ENCODE measurements around the gene FBXW8. TPM values are rescaled to one million over a fixed set of nuclear protein-coding genes. Genes with fewer than 3 reads are reported as not detected.

FBXW8 gene
- total and polyA plus RNA-seq, 5 donors = 3.3 to 10.2 (median 7.5) TPM

DNA sequence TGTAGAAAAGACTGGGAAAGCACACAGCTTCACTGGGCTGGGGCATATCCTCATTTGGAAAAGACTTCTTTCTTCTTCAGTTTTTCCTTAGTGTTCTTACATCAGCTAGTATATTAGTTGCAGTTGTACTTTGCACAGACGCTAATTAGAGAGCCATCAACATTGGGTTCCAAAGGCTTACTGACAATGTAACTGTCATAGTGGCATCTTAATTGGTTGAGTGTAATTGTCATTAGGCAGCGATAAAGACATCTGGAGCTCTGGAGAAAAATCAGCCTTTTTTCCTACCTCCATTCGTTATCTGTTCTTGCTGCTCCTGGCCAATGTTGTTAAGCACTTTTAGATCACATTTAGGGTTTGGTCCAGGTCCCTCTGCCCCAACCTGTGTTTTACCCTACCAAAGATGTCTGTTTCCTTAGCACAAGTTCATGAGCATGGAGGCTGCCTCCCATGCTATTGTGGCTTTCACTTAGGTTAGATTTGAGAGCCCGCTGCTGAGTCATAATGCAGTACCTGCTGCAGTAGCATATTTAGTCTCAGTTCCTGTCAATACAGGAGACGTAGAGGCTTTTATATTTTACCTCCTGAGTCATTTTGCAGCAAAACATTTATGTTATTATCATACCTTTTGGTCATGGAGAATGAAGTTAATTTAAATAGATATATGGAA is 49.2 kb downstream of the FBXW8 start:
- H3K27me3 ChIP-seq (ENCODE audit: control insufficient read depth, insufficient read depth) = no peaks in the 10 kb centered on the region
- ATAC-seq = no peak
- H3K4me1 ChIP-seq (ENCODE audit: control insufficient read depth, insufficient read depth, low read length) = peaks cover under 1% of the 10 kb centered on the region
- H3K9me3 ChIP-seq (ENCODE audit: control insufficient read depth, low read length) = no peaks in the 10 kb centered on the region
- H3K4me3 ChIP-seq (ENCODE audit: low read length) = no peak overlapping the region
- 91% methylated on average over 5 of the region's 5 CpGs for WGBS
- DNase-seq = no peak
- intact Hi-C loops (cut with DNase I) = no loop called here
- no peak overlapping the region for H3K27ac ChIP-seq (ENCODE audit: low read length)

DNA sequence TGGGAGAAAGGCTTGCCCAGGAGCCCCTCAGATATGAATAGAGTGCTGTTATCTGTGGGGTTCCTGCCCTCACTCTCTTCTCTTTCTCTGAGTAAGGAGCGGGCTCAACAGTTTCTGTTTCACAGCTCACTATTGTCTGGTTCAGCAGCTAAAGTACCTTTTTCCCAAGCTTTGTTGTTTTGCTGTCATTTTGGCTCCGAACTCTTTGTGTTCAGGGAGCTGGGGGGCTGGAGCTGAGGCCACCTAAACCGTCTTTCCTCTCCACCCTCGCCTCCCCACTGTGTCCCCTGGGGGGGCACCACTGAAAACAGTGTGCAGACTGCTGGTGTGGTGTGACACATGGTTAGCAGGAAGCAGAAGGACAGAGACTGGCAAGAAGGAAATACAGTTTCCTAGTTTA is 51.4 kb downstream of the FBXW8 start:
- H3K4me3 ChIP-seq (ENCODE audit: low read length) = no peak overlapping the region
- ATAC-seq (no peak), DNase-seq (no peak)
- intact Hi-C loops (cut with DNase I) = no loop called here
- H3K27ac ChIP-seq (ENCODE audit: low read length) = no peak overlapping the region
- H3K9me3 ChIP-seq (ENCODE audit: control insufficient read depth, low read length) = no peaks in the 10 kb centered on the region
- H3K27me3 ChIP-seq (ENCODE audit: control insufficient read depth, insufficient read depth) = no peaks in the 10 kb centered on the region
- 79% methylated on average over 4 of the region's 4 CpGs for WGBS
- H3K4me1 ChIP-seq (ENCODE audit: control insufficient read depth, insufficient read depth, low read length) = no peaks in the 10 kb centered on the region

DNA sequence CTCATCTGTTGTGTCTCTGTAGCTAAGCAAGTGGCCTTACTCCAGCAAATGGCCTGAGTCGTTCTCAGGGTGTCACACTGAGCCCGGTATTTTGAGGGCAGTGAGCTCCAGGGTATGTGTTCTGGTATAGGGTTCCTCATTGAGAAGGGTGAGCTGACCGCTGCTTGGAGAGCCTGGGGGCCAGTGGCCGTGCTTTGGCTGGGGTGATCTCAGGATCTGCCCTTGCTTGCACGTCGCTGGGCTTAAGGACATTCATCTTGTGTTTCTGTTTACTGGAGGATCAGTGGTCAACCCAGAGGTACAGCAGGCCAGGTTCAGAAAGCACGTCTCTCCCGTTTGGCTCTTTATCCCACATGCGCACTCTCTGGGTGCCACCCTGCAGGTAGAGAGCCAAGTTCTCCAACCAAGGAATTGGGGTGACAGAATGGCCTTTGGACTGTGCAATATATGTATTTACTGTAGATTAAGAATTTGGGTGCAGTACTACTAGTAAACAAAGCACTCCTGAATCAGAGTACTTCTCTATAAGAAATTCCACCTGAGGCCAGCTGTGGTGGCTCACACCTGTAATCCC is 52.1 kb downstream of the FBXW8 start:
- WGBS = 95% methylated on average over 9 of the region's 9 CpGs
- Histone ChIP-seq H3K9me3 (ENCODE audit: control insufficient read depth, low read length) (no peaks in the 10 kb centered on the region), H3K4me1 (ENCODE audit: control insufficient read depth, insufficient read depth, low read length) (no peaks in the 10 kb centered on the region), H3K27me3 (ENCODE audit: control insufficient read depth, insufficient read depth) (no peaks in the 10 kb centered on the region), H3K27ac (ENCODE audit: low read length) (no peak overlapping the region), H3K4me3 (ENCODE audit: low read length) (no peak overlapping the region)
- intact Hi-C loops (cut with DNase I) = no loop called here
- no peak for ATAC-seq
- no peak for DNase-seq

DNA sequence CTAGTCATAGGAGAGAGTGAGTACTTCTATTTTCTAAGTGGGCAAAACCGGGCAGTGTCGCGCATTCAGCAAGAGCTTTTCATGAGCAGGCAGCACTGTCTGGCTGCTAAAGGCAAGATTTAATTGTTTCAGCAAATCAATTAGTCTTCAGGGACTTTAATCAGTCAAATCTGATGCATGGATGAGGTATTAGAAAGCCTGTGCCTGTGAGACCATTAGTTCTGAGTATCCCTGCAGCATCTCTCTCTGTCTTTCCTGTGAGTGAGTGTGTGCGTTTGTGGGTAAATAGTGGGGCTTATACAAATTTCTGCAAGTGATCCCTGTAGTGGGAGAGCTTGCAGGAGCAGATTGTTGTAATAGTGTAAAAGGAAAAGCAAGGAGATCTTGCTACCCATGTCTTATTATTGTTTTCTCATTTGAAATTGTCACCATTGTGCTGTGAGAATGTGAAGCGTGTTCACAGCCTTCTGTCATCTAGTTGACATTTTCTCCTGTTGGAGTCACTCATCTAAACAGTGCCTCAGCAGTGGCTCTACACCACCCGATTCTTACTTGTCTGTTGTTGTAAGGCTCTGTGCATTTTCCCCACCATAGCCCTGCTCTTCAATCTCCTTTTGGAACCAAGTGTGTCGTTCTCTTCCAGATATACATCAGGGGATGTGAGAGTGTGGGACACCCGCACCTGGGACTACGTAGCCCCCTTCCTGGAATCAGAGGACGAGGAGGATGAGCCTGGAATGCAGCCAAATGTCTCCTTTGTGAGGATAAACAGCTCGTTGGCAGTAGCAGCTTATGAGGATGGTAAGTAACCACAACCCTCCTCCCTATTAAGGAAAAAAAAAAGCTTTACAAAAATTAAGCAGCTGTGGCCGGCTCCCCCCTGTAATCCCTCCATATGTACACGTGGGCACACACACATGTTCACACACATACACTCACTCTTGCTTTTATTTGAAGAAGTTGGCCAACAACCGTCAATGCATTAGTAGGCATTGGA is 53.6 kb downstream of the FBXW8 start:
- DNase-seq (no peak), ATAC-seq (no peak)
- WGBS = 71% methylated on average over 14 of the region's 14 CpGs
- Histone ChIP-seq H3K27ac (ENCODE audit: low read length) (no peak overlapping the region), H3K27me3 (ENCODE audit: control insufficient read depth, insufficient read depth) (no peaks in the 10 kb centered on the region), H3K4me3 (ENCODE audit: low read length) (no peak overlapping the region), H3K4me1 (ENCODE audit: control insufficient read depth, insufficient read depth, low read length) (no peaks in the 10 kb centered on the region), H3K9me3 (ENCODE audit: control insufficient read depth, low read length) (no peaks in the 10 kb centered on the region)
- intact Hi-C loops (cut with DNase I) = no loop called here

DNA sequence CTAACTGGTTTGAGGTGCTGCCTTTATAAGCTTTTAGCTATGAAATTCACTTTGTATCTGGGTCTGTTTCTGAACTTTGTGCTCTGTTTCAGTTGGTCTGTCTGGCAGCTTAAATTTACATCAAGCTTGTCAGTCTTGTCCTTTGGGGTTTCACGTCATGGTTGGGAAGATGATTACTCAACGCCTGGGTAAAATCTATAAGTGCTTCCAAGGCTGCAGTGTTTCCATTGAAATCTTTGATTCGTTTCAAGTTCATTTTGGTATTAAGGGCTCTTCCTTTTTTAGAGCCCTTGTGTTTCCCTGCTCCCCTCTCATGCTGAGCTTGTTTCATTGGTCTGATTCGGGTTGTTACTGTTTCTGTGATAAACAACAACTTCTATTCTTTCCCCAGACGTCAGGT is 58.2 kb downstream of the FBXW8 start:
- Histone ChIP-seq H3K27me3 (ENCODE audit: control insufficient read depth, insufficient read depth) (no peaks in the 10 kb centered on the region), H3K4me1 (ENCODE audit: control insufficient read depth, insufficient read depth, low read length) (peaks cover 5% of the 10 kb centered on the region), H3K27ac (ENCODE audit: low read length) (no peak overlapping the region), H3K9me3 (ENCODE audit: control insufficient read depth, low read length) (no peaks in the 10 kb centered on the region), H3K4me3 (ENCODE audit: low read length) (no peak overlapping the region)
- ATAC-seq (no peak), DNase-seq (no peak)
- intact Hi-C loops (cut with DNase I) = no loop called here
- 85% methylated on average over 5 of the region's 5 CpGs for WGBS

DNA sequence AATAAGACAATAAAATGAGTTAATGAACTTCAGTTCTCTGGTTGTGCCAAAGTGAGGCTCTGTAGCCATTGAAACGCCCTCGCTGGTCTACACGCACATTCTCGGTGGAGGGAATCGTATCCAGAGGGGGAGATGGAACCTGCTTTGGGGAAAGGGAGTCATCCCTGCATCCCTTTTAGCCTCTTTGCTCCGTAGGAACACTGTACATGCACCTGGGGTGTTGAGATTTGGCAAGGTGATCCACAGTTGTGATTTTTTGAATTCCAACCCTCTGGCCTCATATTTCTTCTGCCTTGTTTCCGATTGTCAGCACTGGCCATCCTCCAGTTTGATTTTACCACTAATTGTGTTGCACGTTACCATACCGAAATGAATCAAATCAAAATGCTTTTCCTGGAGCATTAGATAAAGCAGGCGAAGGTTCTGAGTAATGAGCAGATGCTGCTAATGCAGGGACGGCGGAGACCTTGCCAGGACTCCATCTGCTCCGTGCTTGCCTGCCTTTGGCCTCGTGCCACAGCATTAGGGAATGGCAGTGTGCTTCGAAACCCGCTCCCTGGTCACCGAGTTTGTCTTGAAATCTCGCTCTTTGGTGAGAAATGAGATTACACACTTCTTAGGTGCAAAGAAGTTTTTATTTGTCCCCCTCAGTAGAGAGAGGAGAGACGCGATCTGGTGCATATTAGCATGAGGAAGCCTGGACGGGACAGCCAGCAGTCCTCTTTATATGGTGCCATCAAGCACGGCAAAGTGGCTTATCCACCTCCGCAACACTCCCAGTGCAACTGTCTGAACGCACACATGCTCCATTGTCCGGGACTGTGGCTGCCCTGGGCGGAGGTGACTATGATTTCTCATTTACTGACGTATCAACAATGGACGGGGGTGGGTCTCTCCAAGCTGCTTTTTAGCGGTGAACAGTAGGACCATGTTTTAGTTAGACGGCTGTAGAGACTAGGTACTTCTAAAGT is 59.1 kb downstream of the FBXW8 start:
- Histone ChIP-seq H3K9me3 (ENCODE audit: control insufficient read depth, low read length) (no peaks in the 10 kb centered on the region), H3K4me3 (ENCODE audit: low read length) (no peak overlapping the region), H3K27me3 (ENCODE audit: control insufficient read depth, insufficient read depth) (no peaks in the 10 kb centered on the region), H3K4me1 (ENCODE audit: control insufficient read depth, insufficient read depth, low read length) (peaks cover 5% of the 10 kb centered on the region), H3K27ac (ENCODE audit: low read length) (no peak overlapping the region)
- DNase-seq (peak; percentile 52 to 83 (median 76)), ATAC-seq (peak; percentile 60 to 68)
- intact Hi-C loops (cut with DNase I) = no loop called here
- 60% methylated on average over 30 of the region's 30 CpGs for WGBS

DNA sequence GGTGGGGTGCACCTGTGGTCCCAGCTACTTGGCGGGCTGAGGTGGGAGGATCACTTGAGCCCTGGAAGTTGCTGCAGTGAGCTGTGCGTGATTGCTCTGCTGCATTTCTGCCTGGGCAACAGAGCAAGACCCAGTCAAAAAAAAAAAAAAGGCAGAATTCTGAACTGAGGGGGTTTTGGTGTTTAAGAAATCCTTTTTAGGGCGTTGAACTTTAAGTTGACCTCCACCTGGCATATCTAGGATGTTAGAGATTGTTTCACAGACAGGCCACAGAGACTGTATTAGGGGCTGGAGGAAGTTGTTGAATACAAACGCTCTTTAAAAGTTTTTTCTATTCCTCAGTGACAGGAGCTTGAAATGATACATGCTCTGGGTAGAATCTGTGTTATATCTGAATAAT is 60.5 kb downstream of the FBXW8 start:
- Histone ChIP-seq H3K4me1 (ENCODE audit: control insufficient read depth, insufficient read depth, low read length) (peaks cover 5% of the 10 kb centered on the region), H3K4me3 (ENCODE audit: low read length) (no peak overlapping the region), H3K27me3 (ENCODE audit: control insufficient read depth, insufficient read depth) (no peaks in the 10 kb centered on the region), H3K27ac (ENCODE audit: low read length) (no peak overlapping the region), H3K9me3 (ENCODE audit: control insufficient read depth, low read length) (no peaks in the 10 kb centered on the region)
- intact Hi-C loops (cut with DNase I) = no loop called here
- no peak for ATAC-seq
- no peak for DNase-seq
- WGBS = 92% methylated on average over 4 of the region's 4 CpGs

DNA sequence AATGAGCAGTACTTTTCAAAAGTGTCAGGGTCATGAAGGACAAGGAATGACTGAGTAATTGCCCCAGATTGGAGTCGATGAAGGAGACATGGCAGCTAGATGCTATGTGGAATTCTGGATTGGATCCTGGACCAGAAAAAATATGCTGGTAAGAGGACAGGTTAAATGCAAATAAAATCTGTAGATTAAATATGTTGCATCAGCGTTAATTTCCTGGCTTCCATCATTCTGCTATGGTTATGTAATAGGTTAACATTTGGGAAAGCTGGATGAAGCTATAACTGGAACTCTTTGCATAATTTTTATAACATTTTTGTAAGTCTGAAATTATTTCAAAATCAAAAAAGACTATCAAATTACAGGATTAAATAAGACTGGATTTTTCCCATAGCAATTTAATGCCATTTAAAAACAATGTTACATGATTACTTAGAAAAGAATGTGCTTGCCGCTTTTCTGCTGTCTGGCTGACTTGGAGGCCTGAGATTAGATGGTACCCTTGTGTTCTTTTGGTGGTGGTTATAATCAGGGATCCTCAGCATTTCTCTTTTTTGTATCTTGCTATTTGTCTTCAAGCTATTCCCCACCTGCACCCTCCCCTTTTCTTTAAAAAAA is 65.1 kb downstream of the FBXW8 start:
- ATAC-seq (no peak), DNase-seq (no peak)
- H3K27me3 ChIP-seq (ENCODE audit: control insufficient read depth, insufficient read depth) = no peaks in the 10 kb centered on the region
- no peak overlapping the region for H3K27ac ChIP-seq (ENCODE audit: low read length)
- no peaks in the 10 kb centered on the region for H3K4me1 ChIP-seq (ENCODE audit: control insufficient read depth, insufficient read depth, low read length)
- H3K9me3 ChIP-seq (ENCODE audit: control insufficient read depth, low read length) = no peaks in the 10 kb centered on the region
- H3K4me3 ChIP-seq (ENCODE audit: low read length) = no peak overlapping the region
- intact Hi-C loops (cut with DNase I) = no loop called here
- 91% methylated on average over 3 of the region's 3 CpGs for WGBS

DNA sequence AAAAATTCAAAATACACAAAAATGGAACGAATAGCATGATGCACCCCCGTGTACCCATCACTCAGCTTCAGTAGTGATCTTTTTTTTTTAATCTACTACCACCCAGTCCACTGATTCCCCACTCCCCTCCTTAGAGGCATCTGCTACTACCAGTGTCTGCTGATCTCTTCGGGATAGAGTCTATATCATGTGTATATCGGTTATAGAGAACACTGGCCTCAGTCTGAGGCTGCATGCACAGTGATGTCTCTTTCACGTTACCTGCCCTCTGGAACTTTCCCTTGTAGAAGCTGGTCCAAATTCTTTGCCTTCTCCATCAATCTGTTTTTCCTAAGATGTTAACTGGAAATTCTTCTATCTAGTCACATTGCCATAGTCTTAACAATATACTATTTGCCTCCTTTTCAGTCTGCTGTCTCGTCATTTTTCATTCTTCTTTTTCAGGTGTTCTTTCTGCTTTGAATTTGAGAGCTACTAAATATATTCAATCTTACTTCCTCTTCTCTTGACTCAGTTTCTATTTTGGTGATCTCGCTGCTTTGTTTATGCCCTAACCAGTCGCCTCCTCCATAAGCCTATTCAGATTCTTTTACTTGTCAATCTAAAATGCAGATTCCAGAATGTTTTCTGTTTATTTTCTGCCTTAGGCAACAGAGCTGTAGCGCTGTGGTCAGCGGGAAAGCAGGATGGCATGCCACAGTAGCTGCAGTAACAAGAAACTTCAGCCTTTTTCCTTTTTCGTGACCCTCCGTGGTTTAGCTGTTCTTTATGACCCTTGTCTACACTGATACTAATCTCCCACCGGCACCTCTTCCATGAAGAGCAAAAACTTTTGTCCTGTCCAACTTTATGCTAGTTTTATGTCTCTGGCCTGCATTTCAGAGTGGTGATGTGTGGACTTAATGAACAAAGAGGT is 67.0 kb downstream of the FBXW8 start:
- intact Hi-C loops (cut with DNase I) = no loop called here

More for the DNA sequence above, 67.0 kb downstream of the FBXW8 start:
- H3K27ac ChIP-seq (ENCODE audit: low read length) = no peak overlapping the region
- 85% methylated on average over 13 of the region's 13 CpGs for WGBS
- H3K4me1 ChIP-seq (ENCODE audit: control insufficient read depth, insufficient read depth, low read length) = peaks cover under 1% of the 10 kb centered on the region
- no peak overlapping the region for H3K4me3 ChIP-seq (ENCODE audit: low read length)
- no peaks in the 10 kb centered on the region for H3K9me3 ChIP-seq (ENCODE audit: control insufficient read depth, low read length)
- ATAC-seq (no peak), DNase-seq (no peak)
- H3K27me3 ChIP-seq (ENCODE audit: control insufficient read depth, insufficient read depth) = no peaks in the 10 kb centered on the region

Data from right cardiac atrium (tissue), 5 donors.